ENCODE results near the gene LTK.
"Not testable (repeated sequence)": the region's sequence is repeated elsewhere in the genome, so short reads cannot be mapped to it uniquely, and the experiment has no call there.

LTK gene

GRCh38 chr15:41473418-41473817, 40.2 kb downstream of the LTK start:
- no peak for DNase-seq

DNA sequence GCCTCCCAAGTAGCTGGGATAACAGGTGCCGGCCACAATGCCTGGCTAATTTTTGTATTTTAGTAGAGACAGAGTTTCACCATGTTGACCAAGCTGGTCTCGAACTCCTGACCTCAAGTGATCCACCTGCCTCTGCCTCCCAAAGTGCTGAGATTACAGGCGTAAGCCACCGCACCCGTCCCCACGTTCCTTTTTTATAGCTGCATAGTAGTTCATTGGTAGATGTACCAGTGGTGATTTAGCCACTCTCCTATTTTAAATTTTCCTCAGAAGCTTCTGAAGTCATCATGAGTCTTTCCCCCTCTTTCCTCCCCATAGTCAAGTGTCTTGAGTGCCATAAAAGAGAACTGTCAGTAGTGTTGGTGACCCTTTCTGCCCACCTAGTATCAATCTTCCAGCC, 44.0 kb downstream of the LTK start:
- not testable (repeated sequence) for DNase-seq

- DNase-seq = no peak
Measured at GRCh38 chr15:41466711-41467110, 46.9 kb downstream of the LTK start.

DNA sequence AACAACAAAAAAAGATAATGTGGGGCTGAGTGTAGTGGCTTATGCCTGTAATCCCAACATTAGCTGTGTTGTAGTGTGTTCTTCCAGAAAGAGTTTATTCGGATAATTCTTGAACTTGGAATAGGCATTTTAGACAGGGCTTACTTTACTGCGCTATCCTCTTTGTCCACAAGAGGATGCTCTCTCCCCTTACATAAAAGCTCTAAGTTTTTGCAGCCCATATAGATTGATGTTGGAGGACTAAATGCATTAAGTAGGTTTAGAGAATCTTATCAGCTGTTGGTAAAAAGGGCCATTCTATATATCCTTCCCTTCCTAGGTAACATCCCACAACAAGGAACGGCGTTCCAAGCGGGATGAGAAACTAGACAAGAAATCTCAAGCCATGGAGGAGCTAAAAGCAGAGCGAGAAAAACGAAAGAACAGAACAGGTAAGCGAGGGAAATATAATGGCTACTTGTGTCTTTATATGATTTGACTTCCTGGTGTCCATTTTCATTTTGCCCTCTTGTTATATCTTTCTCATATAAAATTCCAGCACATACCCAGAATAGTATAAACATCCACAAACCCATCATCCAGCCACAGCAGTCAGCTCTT, 47.7 kb downstream of the LTK start:
- DNase-seq = no peak

GRCh38 chr15:41464889-41465580, 48.6 kb downstream of the LTK start:
- DNase-seq = no peak

GRCh38 chr15:41462084-41462795, 51.4 kb downstream of the LTK start:
- no peak for DNase-seq

Data from NCI-H1092 (cell line).